ENCODE measurements around the gene OR10J5. TPM values are rescaled to one million over a fixed set of nuclear protein-coding genes. Genes with fewer than 3 reads are reported as not detected.
"Not testable (repeated sequence)": the region's sequence is repeated elsewhere in the genome, so short reads cannot be mapped to it uniquely, and the experiment has no call there.

Gene OR10J5
- polyA plus RNA-seq, 1 of the 3 experiments (the other 2 are of a cell fraction): not detected

- POLR2A ChIA-PET: no interaction called here
- Histone ChIP-seq H3K4me1 (ENCODE audit: control insufficient read depth in 1 of 2, insufficient read depth in 2 of 2, low read depth in 1 of 2, low read length in 1 of 2) (no peaks in the 10 kb centered on the region), H3K79me2 (ENCODE audit: insufficient read depth) (no peaks in the 10 kb centered on the region), H3K9ac (no peak overlapping the region), H3K36me3 (replicated peaks in 1 of 2; ENCODE audit: control insufficient read depth in 1 of 2, insufficient read depth in 2 of 2, low read length in 1 of 2) (no peaks in the 10 kb centered on the region), H3F3A (replicated peaks; ENCODE audit: insufficient read depth) (no peaks in the 10 kb centered on the region), H2AFZ (ENCODE audit: low read depth) (no peak overlapping the region), H3K9me2 (no peaks in the 10 kb centered on the region), H3K4me2 (no peak overlapping the region), H3K4me3 (ENCODE audit: low read depth in 2 of 2, low read length in 1 of 2) (no peak overlapping the region), H4K20me1 (ENCODE audit: insufficient read depth) (no peaks in the 10 kb centered on the region), H3K27ac (ENCODE audit: low read depth in 2 of 2, low read length in 1 of 2) (no peak overlapping the region), H3K27me3 (ENCODE audit: insufficient read depth) (no peaks in the 10 kb centered on the region), H3K9me3 (no peaks in the 10 kb centered on the region)
- WGBS (ENCODE audit: low lambda C conversion rate): 0% methylated on average over 2 of the region's 2 CpGs
- no peak for TF ChIP-seq FOXM1 (IDR thresholded peaks at IDR 0.05; ENCODE audit: low read depth)
- CTCF ChIA-PET: no interaction called here
- DNase-seq: no peak
Measured at GRCh38 chr1:159548126-159548525, 12.3 kb upstream of the OR10J5 start.

GRCh38 chr1:159532922-159533321 is 2.9 kb downstream of the OR10J5 start:
- TF ChIP-seq SMC3 (IDR thresholded peaks at IDR 0.05; ENCODE audit: low read depth, low read length) (no peak), FOSL2 (IDR thresholded peaks at IDR 0.05; ENCODE audit: borderline replicate concordance, low read depth) (no peak), FOXJ3 (CRISPR knock-in tag; IDR thresholded peaks at IDR 0.05) (no peak), MXI1 (IDR thresholded peaks at IDR 0.05; ENCODE audit: low read depth, low read length) (no peak), ELF1 (IDR thresholded peaks at IDR 0.05) (no peak), USF1 (IDR thresholded peaks at IDR 0.05; ENCODE audit: borderline replicate concordance, low read depth) (no peak), MEF2A (IDR thresholded peaks at IDR 0.05; ENCODE audit: borderline replicate concordance, low read depth) (no peak), FOXM1 (IDR thresholded peaks at IDR 0.05; ENCODE audit: low read depth) (no peak), RCOR1 (IDR thresholded peaks at IDR 0.05; ENCODE audit: low read length) (no peak), EP300 (IDR thresholded peaks at IDR 0.05; ENCODE audit: borderline replicate concordance in 1 of 2, low read depth in 1 of 2, low read length in 1 of 2) (no peak), RXRA (IDR thresholded peaks at IDR 0.05; ENCODE audit: borderline replicate concordance, low read depth) (no peak), POLR2AphosphoS5 (IDR thresholded peaks at IDR 0.05; ENCODE audit: low read depth, low read length) (no peak), CHD2 (IDR thresholded peaks at IDR 0.05; ENCODE audit: low read length, partially characterized antibody) (no peak), MAX (IDR thresholded peaks at IDR 0.05; ENCODE audit: low read depth) (no peak), RFX5 (IDR thresholded peaks at IDR 0.05; ENCODE audit: low read length) (no peak), JUND (IDR thresholded peaks at IDR 0.05) (no peak), ZBTB33 (IDR thresholded peaks at IDR 0.05; ENCODE audit: borderline replicate concordance, low read depth) (no peak)
- ChIA-PET POLR2A (no interaction called here), CTCF (no interaction called here)
- Histone ChIP-seq H2AFZ (ENCODE audit: low read depth) (no peak overlapping the region), H3K4me1 (ENCODE audit: control insufficient read depth in 1 of 2, insufficient read depth in 2 of 2, low read depth in 1 of 2, low read length in 1 of 2) (no peaks in the 10 kb centered on the region), H3K27ac (ENCODE audit: low read depth in 2 of 2, low read length in 1 of 2) (no peak overlapping the region), H4K20me1 (ENCODE audit: insufficient read depth) (no peaks in the 10 kb centered on the region), H3K9me2 (no peaks in the 10 kb centered on the region), H3K79me2 (ENCODE audit: insufficient read depth) (no peaks in the 10 kb centered on the region), H3K9ac (no peak overlapping the region), H3K27me3 (ENCODE audit: insufficient read depth) (no peaks in the 10 kb centered on the region; the same call in 1 of the 2 replicates), H3K36me3 (replicated peaks in 1 of 2; ENCODE audit: control insufficient read depth in 1 of 2, insufficient read depth in 2 of 2, low read length in 1 of 2) (no peaks in the 10 kb centered on the region), H3K9me3 (no peaks in the 10 kb centered on the region), H3K4me2 (no peak overlapping the region), H3K4me3 (ENCODE audit: low read depth in 2 of 2, low read length in 1 of 2) (no peak overlapping the region), H3F3A (replicated peaks; ENCODE audit: insufficient read depth) (no peaks in the 10 kb centered on the region)
- DNase-seq: no peak

- H3K4me2 ChIP-seq; H2AFZ ChIP-seq (ENCODE audit: low read depth); H3F3A ChIP-seq (replicated peaks; ENCODE audit: insufficient read depth); H3K9me3 ChIP-seq; H3K27ac ChIP-seq (ENCODE audit: low read depth in 2 of 2, low read length in 1 of 2); H3K36me3 ChIP-seq (replicated peaks in 1 of 2; ENCODE audit: control insufficient read depth in 1 of 2, insufficient read depth in 2 of 2, low read length in 1 of 2); POLR2A ChIA-PET; H4K20me1 ChIP-seq (ENCODE audit: insufficient read depth); DNase-seq; H3K9ac ChIP-seq; H3K4me3 ChIP-seq (ENCODE audit: low read depth in 2 of 2, low read length in 1 of 2); CTCF ChIA-PET; H3K4me1 ChIP-seq (ENCODE audit: control insufficient read depth in 1 of 2, insufficient read depth in 2 of 2, low read depth in 1 of 2, low read length in 1 of 2); H3K9me2 ChIP-seq; H3K27me3 ChIP-seq (ENCODE audit: insufficient read depth); H3K79me2 ChIP-seq (ENCODE audit: insufficient read depth): not testable (repeated sequence)
- 39% methylated on average over 2 of the region's 2 CpGs for WGBS (ENCODE audit: low lambda C conversion rate)
Measured at GRCh38 chr1:159524792-159525191, 11.0 kb downstream of the OR10J5 start.
